GM18867 (cell line): ENCODE measurements around the gene FOSL2.

Source experiments
- ATAC-seq: cut with Tn5 transposase; IDR thresholded peaks from one replicate; pipeline ENCODE4 v1.9.1; 2021; ENCODE audit warnings: mild to moderate bottlenecking, moderate library complexity; ENCODE audit not compliant: unreplicated experiment

The FOSL2 gene

DNA sequence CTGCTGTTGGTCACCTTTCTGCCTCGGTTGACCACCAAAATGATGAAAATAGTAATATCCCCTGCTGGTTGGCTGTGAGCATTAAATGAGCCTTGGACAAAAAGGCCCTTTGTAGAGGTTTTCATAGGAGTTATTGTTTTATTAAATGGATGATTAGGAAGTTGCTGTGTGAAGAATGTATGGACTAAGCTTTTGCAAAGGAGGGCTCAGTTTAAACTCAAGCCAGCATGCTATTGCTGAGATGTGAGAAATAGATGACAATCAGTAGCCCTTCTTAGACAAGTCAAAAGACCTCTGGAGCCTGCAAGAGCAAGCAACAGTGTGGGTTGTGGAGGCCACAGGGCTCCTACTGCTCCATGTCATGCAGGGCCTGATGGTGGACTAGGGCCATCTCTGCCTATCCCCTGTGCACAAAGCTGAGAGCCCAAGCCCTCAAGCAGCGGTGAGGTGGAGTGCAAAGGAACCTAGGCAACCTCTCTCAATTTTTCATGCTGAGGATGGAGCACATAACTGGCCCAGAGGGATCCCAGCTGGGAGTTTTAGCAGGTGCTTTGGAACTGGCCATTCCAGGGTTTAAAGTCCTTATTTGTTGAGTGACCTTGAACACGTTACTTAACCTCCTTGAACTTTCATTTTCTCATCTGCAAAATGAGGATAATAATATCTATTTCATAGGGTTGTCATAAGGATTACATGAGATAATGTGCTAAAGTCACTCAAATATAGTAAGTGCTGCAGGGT lies 37.1 kb downstream of the FOSL2 start:
- no peak for ATAC-seq

GRCh38 chr2:28430377-28430765 lies 37.7 kb downstream of the FOSL2 start:
- ATAC-seq, result no peak

GRCh38 chr2:28430788-28431418 lies 38.2 kb downstream of the FOSL2 start:
- no peak for ATAC-seq

GRCh38 chr2:28431741-28432140 lies 39.1 kb downstream of the FOSL2 start:
- no peak for ATAC-seq

DNA sequence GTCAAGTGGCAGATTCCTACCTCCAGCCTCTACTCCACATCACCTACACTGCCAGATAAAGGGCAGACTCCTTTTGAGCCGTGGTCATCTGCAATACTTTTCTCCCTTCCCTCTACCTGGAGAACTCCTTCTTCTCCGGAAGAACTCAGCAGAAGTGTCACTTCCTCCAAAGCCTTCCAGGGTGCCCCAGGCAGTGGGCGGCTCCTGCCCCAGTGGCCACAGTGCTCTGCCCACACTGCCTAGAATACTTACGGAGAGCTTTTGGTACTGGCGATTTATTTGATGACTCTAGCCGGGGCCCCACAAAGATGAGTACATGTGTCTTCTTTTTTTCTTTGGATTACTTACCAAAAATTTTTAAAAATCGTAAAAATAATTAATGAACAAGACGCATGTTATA lies 39.7 kb downstream of the FOSL2 start:
- ATAC-seq, result no peak

DNA sequence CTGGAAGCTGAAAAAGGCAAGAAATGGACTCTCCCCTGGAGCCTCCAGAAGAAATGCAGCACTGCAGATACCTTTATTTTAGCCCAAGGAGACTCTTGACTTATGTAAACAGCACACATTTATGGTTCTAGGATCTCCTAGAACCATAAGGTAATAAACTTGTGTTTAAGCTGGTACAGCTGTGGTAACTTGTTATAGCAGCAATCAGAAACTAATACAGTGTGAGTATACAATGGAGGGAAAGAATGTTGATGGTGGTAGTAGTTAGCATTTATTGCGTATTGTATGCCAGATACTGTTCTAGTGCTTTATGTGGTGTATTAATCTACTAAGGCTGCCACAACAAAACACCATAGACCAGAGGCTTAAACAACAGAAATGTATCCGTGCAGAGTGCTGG lies 40.6 kb downstream of the FOSL2 start:
- ATAC-seq, result no peak

- ATAC-seq, result no peak
Measured at GRCh38 chr2:28433935-28434599, 41.4 kb downstream of the FOSL2 start.

DNA sequence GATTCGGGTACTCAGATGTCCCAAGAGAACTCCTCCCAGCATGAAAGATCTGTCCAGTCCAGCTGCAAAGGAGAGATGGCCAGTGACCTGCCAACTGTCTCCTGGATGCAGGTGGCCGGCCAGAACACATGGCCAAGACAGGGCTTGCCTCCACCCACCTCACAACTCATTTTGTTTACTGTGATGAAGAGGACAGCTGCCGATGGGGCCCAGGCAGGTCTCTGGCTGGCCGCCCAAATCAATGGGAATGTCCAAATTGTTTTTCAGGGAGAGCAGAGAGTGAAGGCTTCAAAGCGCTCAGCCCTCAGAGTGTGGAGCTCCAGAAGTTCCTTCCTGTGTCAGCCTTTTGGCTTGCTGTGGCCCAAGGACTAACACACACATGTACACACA lies 41.9 kb downstream of the FOSL2 start:
- ATAC-seq, result no peak

GRCh38 chr2:28435241-28435640 lies 42.6 kb downstream of the FOSL2 start:
- ATAC-seq, result no peak

DNA sequence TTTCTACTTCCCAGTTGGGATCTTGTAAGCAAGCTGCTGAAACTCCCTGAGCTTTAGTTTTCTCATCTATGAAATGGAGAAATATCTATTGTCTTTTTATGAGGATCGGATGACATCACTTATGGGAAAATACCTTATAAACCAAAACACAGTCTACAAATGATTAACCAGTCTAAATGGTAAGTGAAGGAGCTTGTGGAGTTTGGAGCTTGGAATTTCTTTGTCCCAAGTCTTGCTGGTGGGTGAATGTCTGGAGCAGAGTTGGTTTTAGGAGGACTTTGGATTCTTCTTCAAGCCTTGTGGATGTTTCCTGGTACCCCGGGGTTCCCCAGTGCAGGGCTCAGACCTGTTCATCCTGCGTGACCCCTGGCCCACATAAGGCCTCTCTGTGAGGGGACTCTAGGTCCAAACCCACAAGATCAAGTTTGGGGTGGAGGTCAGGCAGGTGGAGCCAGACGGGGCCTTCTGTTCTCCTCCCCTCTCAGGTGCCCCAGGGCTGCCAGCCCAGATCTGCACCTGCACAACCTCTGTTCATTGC lies 43.2 kb downstream of the FOSL2 start:
- no peak for ATAC-seq

GRCh38 chr2:28436525-28437051 lies 43.9 kb downstream of the FOSL2 start:
- no peak for ATAC-seq

DNA sequence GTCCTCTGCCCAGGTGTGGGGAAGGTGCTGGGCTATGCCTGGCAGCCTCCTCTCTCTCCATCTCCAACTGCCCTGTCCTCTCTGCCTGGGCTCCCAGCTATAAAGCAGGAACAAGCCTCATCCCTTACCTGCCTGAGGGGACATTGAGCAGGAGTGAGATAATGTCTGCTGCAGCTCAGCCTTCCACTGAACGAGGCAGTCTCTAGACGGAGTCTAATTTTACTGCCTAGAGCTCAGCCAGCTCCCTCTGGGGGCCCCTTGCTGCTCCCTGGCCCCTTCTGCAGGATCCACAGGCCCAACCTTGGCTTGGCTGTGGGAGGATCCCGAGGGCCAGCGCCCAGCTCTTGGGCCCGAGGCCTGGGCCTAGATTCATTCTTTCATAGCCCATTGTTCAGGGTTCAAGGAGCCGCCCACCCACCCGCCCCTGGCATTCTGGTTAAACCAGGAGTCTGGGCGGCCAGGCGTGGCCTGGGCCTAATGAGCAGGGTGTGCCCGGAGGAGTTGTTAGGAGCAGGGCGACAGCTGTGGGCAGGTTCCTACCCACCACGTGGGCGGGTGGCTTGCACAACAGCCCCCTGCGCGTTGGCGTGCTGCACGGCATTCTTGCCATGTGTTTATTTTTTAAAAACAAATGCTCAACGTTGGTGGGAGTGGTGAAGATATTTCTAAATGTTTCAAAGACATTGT lies 44.6 kb downstream of the FOSL2 start:
- ATAC-seq, result no peak

DNA sequence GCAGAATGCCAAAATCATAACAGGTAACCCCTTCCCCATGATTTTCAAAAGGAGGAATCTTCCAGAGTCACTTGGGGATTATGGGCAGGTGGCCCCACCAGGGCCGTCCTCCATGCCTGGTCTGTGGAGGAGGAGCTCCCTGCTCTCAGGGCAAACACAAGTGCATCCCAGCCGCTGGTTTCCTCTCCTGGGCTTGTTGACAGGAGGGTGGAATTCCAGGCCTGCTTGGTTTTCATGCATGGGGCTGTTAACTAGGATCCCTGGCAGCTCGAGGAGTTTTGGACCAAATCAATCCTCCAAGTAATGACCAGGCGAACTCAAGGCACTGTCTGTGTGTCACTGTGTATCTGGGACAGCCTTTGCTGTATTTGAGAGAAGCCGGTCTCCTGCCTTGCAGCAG lies 45.3 kb downstream of the FOSL2 start:
- no peak for ATAC-seq

DNA sequence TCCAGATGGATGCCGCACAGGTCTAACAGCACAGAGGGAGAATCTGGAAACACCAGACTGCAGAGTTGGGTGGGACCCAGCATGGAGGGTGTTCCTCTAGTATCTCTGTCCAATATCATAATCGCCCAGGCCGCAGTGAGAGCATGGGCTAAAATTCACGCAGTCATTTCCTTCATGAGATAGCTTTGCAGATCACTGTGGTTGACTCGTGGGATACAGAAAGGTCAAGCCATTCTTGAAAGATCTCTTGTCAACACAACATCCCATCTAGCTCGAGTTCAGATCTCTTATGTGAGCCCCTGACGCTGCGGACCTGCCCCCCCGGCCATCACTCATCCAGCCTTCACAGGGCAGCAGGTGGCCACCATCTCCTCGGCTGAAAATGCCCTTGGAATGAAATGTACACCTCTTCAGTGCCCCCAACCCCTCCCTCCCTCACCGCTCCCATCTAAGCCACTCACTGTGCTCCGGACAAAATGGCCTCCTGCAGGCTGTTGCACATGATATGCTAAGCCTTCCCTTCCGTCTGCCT lies 45.9 kb downstream of the FOSL2 start:
- ATAC-seq, result no peak

DNA sequence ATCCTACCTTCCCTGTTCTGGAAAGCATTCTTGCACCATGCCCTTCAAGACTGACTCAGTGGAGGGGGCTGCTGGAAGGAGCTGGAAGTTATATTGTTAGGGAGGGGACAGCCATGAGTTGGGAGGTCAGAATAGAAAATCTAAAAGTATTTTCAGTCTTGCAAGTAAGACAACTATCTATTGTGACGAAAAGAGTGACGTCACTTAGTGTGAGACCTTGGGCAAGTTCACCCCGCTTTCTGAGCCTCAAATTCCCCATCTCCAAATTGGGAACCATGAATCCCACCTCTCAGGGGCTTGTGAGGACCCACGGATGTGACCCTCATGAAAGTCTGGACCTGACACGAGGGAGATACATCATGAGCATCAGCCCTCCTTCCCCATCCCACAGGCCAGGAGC lies 46.5 kb downstream of the FOSL2 start:
- ATAC-seq, result no peak

DNA sequence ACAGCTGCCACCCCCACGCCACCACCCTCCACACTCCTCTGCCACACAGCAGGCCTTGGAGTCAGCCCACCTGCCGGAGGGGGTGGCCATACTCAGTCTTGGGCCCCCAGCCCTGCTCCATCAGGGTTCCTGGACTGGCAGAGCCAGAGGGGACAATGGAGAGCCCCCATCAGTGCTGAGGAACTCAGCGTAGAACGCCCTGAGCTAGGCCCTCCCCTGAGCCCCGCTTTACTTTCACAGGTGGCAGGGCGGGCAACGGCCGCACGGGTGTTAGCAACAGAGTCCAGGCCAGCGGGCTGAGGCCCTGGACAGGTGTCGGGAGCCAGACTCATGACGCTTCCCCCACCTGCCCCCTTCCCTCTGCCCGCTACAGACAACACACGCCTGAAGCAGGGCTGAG lies 47.1 kb downstream of the FOSL2 start:
- ATAC-seq, result no peak

GRCh38 chr2:28442328-28442727 lies 49.7 kb downstream of the FOSL2 start:
- no peak for ATAC-seq

GRCh38 chr2:28444956-28445355 lies 52.3 kb downstream of the FOSL2 start:
- ATAC-seq, result no peak

GRCh38 chr2:28445448-28446258 lies 53.0 kb downstream of the FOSL2 start:
- no peak for ATAC-seq

- no peak for ATAC-seq
Measured at GRCh38 chr2:28446531-28446930, 53.9 kb downstream of the FOSL2 start.
